Loucy (cell line): ENCODE results near the gene IMMT.

Source experiments
- CTCF ChIP-seq: fragments of 200-600 bp; sonication (generic); conservative IDR thresholded peaks from 2 replicates; pipeline ENCODE4 v1.5.1; 2014; ENCODE audit warnings: mild to moderate bottlenecking, antibody characterized with exemption, low read length
- EZH2phosphoT487 ChIP-seq: fragments of 200-600 bp; IDR thresholded peaks from 2 replicates; pipeline ENCODE4 v1.6.1; 2018; ENCODE audit warnings: antibody characterized with exemption, mild to moderate bottlenecking, moderate library complexity, borderline replicate concordance

- TF ChIP-seq CTCF (no peak), EZH2phosphoT487 (no peak)
These were observed 47.5 kb downstream of the IMMT start for GRCh38 chr2:86147793-86148192.
